Liver (tissue), 9 donors: Measurements from ENCODE around the gene CDCP1. TPM values are rescaled to one million over a fixed set of nuclear protein-coding genes. Genes with fewer than 3 reads are reported as not detected.

Experiments
- DNase-seq: peaks from one replicate; pipeline ENCODE4 v3.0.0-alpha.2; 2017; ENCODE audit warnings: low spot score
- H3K27ac ChIP-seq, 2 donors: one replicate each; pipeline ENCODE4 v1.7.0; 2013; ENCODE audit warnings: inconsistent platforms in 2 of 2, low read length in 2 of 2, control low read depth in 1 of 2, low read depth in 1 of 2, mild to moderate bottlenecking in 1 of 2
- H3K27me3 ChIP-seq, 4 donors: one replicate each; pipeline versions ENCODE4 v1.6.1 to v1.7.0; 2013; ENCODE audit warnings: low read length in 3 of 4, inconsistent platforms in 1 of 4, mild to moderate bottlenecking in 1 of 4, moderate library complexity in 1 of 4; ENCODE audit not compliant: control insufficient read depth in 4 of 4, insufficient read depth in 4 of 4
- H3K36me3 ChIP-seq, 4 donors: one replicate each; pipeline versions ENCODE4 v1.6.1 to v1.7.0; 2013; ENCODE audit warnings: low read length in 3 of 4, mild to moderate bottlenecking in 3 of 4, low read depth in 1 of 4, moderate library complexity in 1 of 4; ENCODE audit not compliant: control insufficient read depth in 4 of 4, insufficient read depth in 3 of 4
- H3K4me1 ChIP-seq, 4 donors: one replicate each; pipeline versions ENCODE4 v1.6.1 to v1.7.0; 2013; ENCODE audit warnings: low read length in 3 of 4, mild to moderate bottlenecking in 3 of 4, moderate library complexity in 1 of 4; ENCODE audit not compliant: control insufficient read depth in 4 of 4, insufficient read depth in 4 of 4
- H3K4me3 ChIP-seq, 3 donors: one replicate each; pipeline versions ENCODE4 v1.6.1 to v1.7.0; 2013; ENCODE audit warnings: low read length in 3 of 3, control low read depth in 1 of 3, low read depth in 1 of 3, mild to moderate bottlenecking in 1 of 3
- H3K9ac ChIP-seq, 2 donors: one replicate each; pipeline ENCODE4 v1.7.0; 2013; ENCODE audit warnings: low read length in 2 of 2, mild to moderate bottlenecking in 2 of 2, moderate library complexity in 2 of 2, control low read depth in 1 of 2, low read depth in 1 of 2
- H3K9me3 ChIP-seq, 4 donors: one replicate each; pipeline versions ENCODE4 v1.6.1 to v1.7.0; 2013; ENCODE audit warnings: low read length in 3 of 4; ENCODE audit not compliant: control insufficient read depth in 4 of 4
- EGR1 ChIP-seq, 2 donors: IDR thresholded peaks; 2 replicates each; pipeline ENCODE4 v1.6.1; 2016 to 2018; ENCODE audit warnings: antibody characterized with exemption in 2 of 2, low read depth in 2 of 2
- FOXA1 ChIP-seq: IDR thresholded peaks from 2 replicates; pipeline ENCODE4 v1.6.1; 2016; ENCODE audit warnings: antibody characterized with exemption
- FOXA2 ChIP-seq: IDR thresholded peaks from 2 replicates; pipeline ENCODE4 v1.6.1; 2016; ENCODE audit warnings: antibody characterized with exemption
- GABPA ChIP-seq, 2 donors: IDR thresholded peaks in 1 of 2; conservative IDR thresholded peaks in 1 of 2; 2 replicates each; pipeline ENCODE4 v1.6.1; 2016; ENCODE audit warnings: antibody characterized with exemption in 2 of 2, mild to moderate bottlenecking in 1 of 2, moderate library complexity in 1 of 2
- HNF4A ChIP-seq, 2 donors: conservative IDR thresholded peaks; 2 replicates each; pipeline ENCODE4 v1.6.1; 2016; ENCODE audit warnings: antibody characterized with exemption in 2 of 2, mild to moderate bottlenecking in 2 of 2
- HNF4G ChIP-seq: IDR thresholded peaks from 2 replicates; pipeline ENCODE4 v1.6.1; 2016; ENCODE audit warnings: antibody characterized with exemption
- JUND ChIP-seq, 2 donors: IDR thresholded peaks; 2 replicates each; pipeline ENCODE4 v1.6.1; 2016; ENCODE audit warnings: antibody characterized with exemption in 2 of 2
- NR2F2 ChIP-seq: IDR thresholded peaks from 2 replicates; pipeline ENCODE4 v1.6.1; 2016; ENCODE audit warnings: antibody characterized with exemption
- RAD21 ChIP-seq, 2 donors: IDR thresholded peaks; 2 replicates each; pipeline ENCODE4 v1.6.1; 2016; ENCODE audit warnings: antibody characterized with exemption in 2 of 2, mild to moderate bottlenecking in 2 of 2
- RXRA ChIP-seq, 2 donors: IDR thresholded peaks; 2 replicates each; pipeline ENCODE4 v1.6.1; 2017 to 2018; ENCODE audit warnings: antibody characterized with exemption in 2 of 2, mild to moderate bottlenecking in 1 of 2
- SP1 ChIP-seq: IDR thresholded peaks from 2 replicates; pipeline ENCODE4 v1.6.1; 2018; ENCODE audit warnings: antibody characterized with exemption, mild to moderate bottlenecking
- TAF1 ChIP-seq: conservative IDR thresholded peaks from 2 replicates; pipeline ENCODE4 v1.6.1; 2016; ENCODE audit warnings: antibody characterized with exemption, mild to moderate bottlenecking
- YY1 ChIP-seq: IDR thresholded peaks from 2 replicates; pipeline ENCODE4 v1.6.1; 2016; ENCODE audit warnings: antibody characterized with exemption, mild to moderate bottlenecking
- WGBS: extraction: QIAGEN DNeasy Blood & Tissue Kit; methylation state at CpG from one replicate; pipeline ENCODE4 v1.1.7; 2013; 5-methylcytosine and 5-hydroxymethylcytosine counted together
- polyA plus RNA-seq, 2 donors: library from polyadenylated mRNA; stranded (reverse) in 1 of 2; unstranded in 1 of 2; fragments of 200-250 nt in 1 of 2; fragments of >200 nt in 1 of 2; fragmentation: Nextera tagmentation in 1 of 2; extraction: Ambion mirVana in 1 of 2; gene quantifications; one replicate each; pipeline versions ENCODE4 v1.2.1 to v1.2.3, GENCODE V29; 2013 to 2015
- total RNA-seq, 2 donors: library from RNA; depleted of rRNA; stranded (reverse); fragments of >200 nt; gene quantifications; one replicate each; pipeline ENCODE4 v1.2.3, GENCODE V29; 2014
- TF ChIP-seq, protein P1 (sequence below): IDR thresholded peaks from 2 replicates; pipeline ENCODE4 v1.6.1; 2016; ENCODE audit warnings: antibody characterized with exemption, mild to moderate bottlenecking
- TF ChIP-seq, protein P2 (sequence below): fragments of 150-350 bp; IDR thresholded peaks from 2 replicates; pipeline ENCODE4 v1.5.1; 2017; ENCODE audit warnings: improper control_type of control experiment, low read depth, low read length; ENCODE audit not compliant: missing input control
- TF ChIP-seq, protein P3 (sequence below): IDR thresholded peaks from 2 replicates; pipeline ENCODE4 v1.6.1; 2016; ENCODE audit warnings: antibody characterized with exemption
- TF ChIP-seq, protein P4 (sequence below): IDR thresholded peaks from 2 replicates; pipeline ENCODE4 v1.6.1; 2016; ENCODE audit warnings: antibody characterized with exemption
- donor health status: healthy.
- donor health status: healthy.
- donor health status: healthy.
- donor health status: healthy.
- donor health status: healthy.

The CDCP1 gene
- total and polyA plus RNA-seq, 4 donors = 0.22 to 0.67 (median 0.45) TPM

DNA sequence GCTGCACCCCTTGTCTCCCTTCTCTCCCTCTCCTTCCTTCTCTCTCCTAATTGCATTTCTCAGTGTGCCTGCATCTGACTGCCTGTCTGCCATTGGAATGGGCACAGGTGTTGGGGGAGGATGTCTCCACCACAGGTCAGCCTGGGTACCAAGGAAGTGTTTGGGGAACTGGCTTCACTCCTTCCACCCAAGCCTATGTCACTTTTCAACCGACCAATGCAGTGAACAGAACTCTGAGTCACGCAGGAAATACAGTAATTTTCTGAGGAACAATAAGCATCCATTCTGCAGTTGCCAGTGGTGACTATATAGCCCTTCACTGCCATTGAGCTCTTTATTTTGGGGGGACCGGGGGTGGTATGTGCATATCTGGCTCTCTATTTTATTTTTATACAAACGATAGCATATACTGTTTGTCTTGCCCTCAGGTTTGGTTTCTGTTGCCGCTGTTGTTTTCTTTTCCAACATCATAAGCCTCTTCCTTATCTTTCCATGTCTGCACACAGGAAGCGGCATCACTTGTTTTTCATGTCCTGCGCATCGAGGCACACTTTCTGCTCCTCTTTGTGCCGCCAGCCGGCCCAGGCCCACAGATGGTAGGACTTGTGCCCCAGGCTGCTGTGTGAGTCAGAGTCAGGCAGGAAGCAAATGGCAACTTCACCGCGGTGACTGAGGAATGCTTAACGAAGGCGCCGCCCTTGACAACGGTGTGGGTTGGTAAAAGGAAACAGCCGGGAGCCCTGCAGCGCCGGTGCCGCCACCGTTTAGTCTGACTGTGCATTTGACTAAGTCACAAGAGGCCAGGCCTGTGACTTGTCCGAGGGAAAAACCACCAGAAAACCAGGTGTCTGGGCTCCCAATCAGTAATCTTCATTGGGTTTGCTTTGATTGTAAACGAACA lies 21.1 kb upstream of the CDCP1 start:
- H3K9ac ChIP-seq = no peak overlapping the region
- no peak for DNase-seq
- no peak overlapping the region for H3K27ac ChIP-seq
- no peaks in the 10 kb centered on the region for H3K36me3 ChIP-seq
- H3K4me3 ChIP-seq = no peak overlapping the region
- 26% methylated on average over 23 of the region's 23 CpGs for WGBS
- H3K9me3 ChIP-seq = no peaks in the 10 kb centered on the region
- no peak for TF ChIP-seq RAD21 (IDR thresholded peaks at IDR 0.05)
- no peak for TF ChIP-seq RXRA (IDR thresholded peaks at IDR 0.05)
- no peak for TF ChIP-seq SP1
- no peak for TF ChIP-seq NR2F2
- TF ChIP-seq GABPA (IDR thresholded peaks at IDR 0.05 in 1 of 2, conservative IDR thresholded peaks at IDR 0.05 in 1 of 2) = no peak
- TF ChIP-seq HNF4G = no peak
- TF ChIP-seq FOXA1 = no peak
- TF ChIP-seq, protein P1, sequence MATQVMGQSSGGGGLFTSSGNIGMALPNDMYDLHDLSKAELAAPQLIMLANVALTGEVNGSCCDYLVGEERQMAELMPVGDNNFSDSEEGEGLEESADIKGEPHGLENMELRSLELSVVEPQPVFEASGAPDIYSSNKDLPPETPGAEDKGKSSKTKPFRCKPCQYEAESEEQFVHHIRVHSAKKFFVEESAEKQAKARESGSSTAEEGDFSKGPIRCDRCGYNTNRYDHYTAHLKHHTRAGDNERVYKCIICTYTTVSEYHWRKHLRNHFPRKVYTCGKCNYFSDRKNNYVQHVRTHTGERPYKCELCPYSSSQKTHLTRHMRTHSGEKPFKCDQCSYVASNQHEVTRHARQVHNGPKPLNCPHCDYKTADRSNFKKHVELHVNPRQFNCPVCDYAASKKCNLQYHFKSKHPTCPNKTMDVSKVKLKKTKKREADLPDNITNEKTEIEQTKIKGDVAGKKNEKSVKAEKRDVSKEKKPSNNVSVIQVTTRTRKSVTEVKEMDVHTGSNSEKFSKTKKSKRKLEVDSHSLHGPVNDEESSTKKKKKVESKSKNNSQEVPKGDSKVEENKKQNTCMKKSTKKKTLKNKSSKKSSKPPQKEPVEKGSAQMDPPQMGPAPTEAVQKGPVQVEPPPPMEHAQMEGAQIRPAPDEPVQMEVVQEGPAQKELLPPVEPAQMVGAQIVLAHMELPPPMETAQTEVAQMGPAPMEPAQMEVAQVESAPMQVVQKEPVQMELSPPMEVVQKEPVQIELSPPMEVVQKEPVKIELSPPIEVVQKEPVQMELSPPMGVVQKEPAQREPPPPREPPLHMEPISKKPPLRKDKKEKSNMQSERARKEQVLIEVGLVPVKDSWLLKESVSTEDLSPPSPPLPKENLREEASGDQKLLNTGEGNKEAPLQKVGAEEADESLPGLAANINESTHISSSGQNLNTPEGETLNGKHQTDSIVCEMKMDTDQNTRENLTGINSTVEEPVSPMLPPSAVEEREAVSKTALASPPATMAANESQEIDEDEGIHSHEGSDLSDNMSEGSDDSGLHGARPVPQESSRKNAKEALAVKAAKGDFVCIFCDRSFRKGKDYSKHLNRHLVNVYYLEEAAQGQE = no peak
- no peak for TF ChIP-seq EGR1 (IDR thresholded peaks at IDR 0.05; ENCODE audit: low read depth in 2 of 2)
- no peaks in the 10 kb centered on the region for H3K27me3 ChIP-seq
- no peaks in the 10 kb centered on the region for H3K4me1 ChIP-seq

DNA sequence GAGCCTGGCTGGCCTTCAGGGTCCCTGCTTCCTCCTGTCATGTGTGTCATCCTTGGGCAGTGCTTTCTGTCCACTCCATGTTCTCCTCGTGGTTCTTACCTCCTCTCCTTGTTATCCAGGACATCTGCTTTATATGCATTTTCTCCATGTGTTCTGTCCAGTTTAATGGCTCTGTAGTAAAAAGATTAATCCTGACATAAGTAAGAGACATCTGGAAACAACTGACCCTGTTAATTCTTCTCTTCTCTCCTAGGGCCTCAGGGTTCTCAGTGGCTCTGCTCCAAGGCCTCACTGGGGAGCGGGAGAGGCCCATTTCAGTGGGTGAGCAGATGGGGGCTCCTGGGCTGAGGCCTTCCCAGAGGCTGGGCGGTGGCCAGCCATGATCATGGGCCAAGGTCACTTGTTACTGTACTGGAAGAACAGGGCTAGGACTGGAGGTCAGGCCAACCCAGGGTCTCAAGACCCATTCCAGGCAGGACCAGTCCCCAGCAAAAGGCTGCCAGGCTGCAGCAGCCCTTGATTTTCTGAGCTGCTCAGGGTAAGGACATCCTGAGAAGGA lies 20.2 kb upstream of the CDCP1 start:
- no peaks in the 10 kb centered on the region for H3K27me3 ChIP-seq
- 92% methylated on average over 3 of the region's 3 CpGs for WGBS
- H3K4me1 ChIP-seq = no peaks in the 10 kb centered on the region
- H3K9ac ChIP-seq = no peak overlapping the region
- H3K4me3 ChIP-seq = no peak overlapping the region
- no peak for DNase-seq
- no peaks in the 10 kb centered on the region for H3K36me3 ChIP-seq
- no peaks in the 10 kb centered on the region for H3K9me3 ChIP-seq
- H3K27ac ChIP-seq = no peak overlapping the region
- TF ChIP-seq TAF1 (no peak), FOXA1 (no peak), GABPA (IDR thresholded peaks at IDR 0.05 in 1 of 2, conservative IDR thresholded peaks at IDR 0.05 in 1 of 2) (no peak), HNF4A (conservative IDR thresholded peaks at IDR 0.05) (no peak), SP1 (no peak), JUND (IDR thresholded peaks at IDR 0.05) (no peak), YY1 (no peak), RAD21 (IDR thresholded peaks at IDR 0.05) (no peak), FOXA2 (no peak), RXRA (IDR thresholded peaks at IDR 0.05) (no peak), EGR1 (IDR thresholded peaks at IDR 0.05; ENCODE audit: low read depth in 2 of 2) (no peak), HNF4G (no peak)
- TF ChIP-seq, protein P2, sequence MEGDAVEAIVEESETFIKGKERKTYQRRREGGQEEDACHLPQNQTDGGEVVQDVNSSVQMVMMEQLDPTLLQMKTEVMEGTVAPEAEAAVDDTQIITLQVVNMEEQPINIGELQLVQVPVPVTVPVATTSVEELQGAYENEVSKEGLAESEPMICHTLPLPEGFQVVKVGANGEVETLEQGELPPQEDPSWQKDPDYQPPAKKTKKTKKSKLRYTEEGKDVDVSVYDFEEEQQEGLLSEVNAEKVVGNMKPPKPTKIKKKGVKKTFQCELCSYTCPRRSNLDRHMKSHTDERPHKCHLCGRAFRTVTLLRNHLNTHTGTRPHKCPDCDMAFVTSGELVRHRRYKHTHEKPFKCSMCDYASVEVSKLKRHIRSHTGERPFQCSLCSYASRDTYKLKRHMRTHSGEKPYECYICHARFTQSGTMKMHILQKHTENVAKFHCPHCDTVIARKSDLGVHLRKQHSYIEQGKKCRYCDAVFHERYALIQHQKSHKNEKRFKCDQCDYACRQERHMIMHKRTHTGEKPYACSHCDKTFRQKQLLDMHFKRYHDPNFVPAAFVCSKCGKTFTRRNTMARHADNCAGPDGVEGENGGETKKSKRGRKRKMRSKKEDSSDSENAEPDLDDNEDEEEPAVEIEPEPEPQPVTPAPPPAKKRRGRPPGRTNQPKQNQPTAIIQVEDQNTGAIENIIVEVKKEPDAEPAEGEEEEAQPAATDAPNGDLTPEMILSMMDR = no peak
- TF ChIP-seq, protein P3, sequence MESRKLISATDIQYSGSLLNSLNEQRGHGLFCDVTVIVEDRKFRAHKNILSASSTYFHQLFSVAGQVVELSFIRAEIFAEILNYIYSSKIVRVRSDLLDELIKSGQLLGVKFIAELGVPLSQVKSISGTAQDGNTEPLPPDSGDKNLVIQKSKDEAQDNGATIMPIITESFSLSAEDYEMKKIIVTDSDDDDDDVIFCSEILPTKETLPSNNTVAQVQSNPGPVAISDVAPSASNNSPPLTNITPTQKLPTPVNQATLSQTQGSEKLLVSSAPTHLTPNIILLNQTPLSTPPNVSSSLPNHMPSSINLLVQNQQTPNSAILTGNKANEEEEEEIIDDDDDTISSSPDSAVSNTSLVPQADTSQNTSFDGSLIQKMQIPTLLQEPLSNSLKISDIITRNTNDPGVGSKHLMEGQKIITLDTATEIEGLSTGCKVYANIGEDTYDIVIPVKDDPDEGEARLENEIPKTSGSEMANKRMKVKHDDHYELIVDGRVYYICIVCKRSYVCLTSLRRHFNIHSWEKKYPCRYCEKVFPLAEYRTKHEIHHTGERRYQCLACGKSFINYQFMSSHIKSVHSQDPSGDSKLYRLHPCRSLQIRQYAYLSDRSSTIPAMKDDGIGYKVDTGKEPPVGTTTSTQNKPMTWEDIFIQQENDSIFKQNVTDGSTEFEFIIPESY = no peak
- TF ChIP-seq, protein P4, sequence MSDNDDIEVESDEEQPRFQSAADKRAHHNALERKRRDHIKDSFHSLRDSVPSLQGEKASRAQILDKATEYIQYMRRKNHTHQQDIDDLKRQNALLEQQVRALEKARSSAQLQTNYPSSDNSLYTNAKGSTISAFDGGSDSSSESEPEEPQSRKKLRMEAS = no peak
